WERI-Rb-1 (cell line): ENCODE measurements around the gene ASB1.

ENCODE experiments used
- DNase-seq: peaks from one replicate; pipeline ENCODE4 v3.0.0-alpha.2; 2020
- H3K27ac ChIP-seq: fragments of 250-450 bp; sonication (Bioruptor Pico); 2 replicates; pipeline ENCODE4 v1.5.1; 2020; ENCODE audit warnings: mild to moderate bottlenecking, moderate library complexity
- H3K27me3 ChIP-seq: fragments of 250-450 bp; sonication (Bioruptor Pico); 2 replicates; pipeline ENCODE4 v1.5.1; 2021; ENCODE audit warnings: mild to moderate bottlenecking, low read depth, moderate library complexity; ENCODE audit not compliant: insufficient read depth, severe bottlenecking
- H3K36me3 ChIP-seq: fragments of 250-450 bp; sonication (Bioruptor Pico); 2 replicates; pipeline ENCODE4 v1.5.1; 2020; ENCODE audit warnings: mild to moderate bottlenecking, moderate library complexity
- H3K4me3 ChIP-seq: 2 replicates; pipeline ENCODE4 v1.5.1; 2011; ENCODE audit warnings: low read depth, mild to moderate bottlenecking, control low read depth, low read length
- H3K9me3 ChIP-seq: fragments of 250-450 bp; sonication (Bioruptor Pico); 2 replicates; pipeline ENCODE4 v1.5.1; 2021; ENCODE audit warnings: mild to moderate bottlenecking, moderate library complexity; ENCODE audit not compliant: severe bottlenecking
- TF ChIP-seq, protein P1 (sequence below): IDR thresholded peaks from 2 replicates; pipeline ENCODE4 v1.5.1; 2011; ENCODE audit warnings: low read depth, mild to moderate bottlenecking, control low read depth, inconsistent platforms, low read length

The ASB1 gene

DNA sequence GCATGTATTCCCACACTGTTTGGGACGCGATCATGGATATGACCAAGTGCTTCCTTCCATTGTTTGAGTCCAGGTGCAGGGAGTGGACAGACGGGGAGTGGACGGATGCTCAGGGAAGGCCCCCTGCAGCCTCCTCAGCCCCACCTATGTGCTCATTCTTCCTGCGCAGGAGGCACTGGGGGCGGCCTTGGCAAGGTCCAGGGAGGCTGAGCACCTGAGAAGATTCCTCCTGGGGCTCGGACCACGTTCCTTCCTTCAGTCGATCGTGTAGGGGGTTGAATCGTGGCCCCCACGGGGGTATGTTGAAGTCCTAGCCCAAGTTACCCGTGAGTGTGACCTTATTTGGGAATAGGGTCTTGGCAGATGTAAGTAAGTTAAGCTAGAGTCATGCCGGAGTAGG lies 60.4 kb downstream of the ASB1 start:
- peaks cover 32% of the 10 kb centered on the region for H3K27me3 ChIP-seq
- H3K36me3 ChIP-seq: no peaks in the 10 kb centered on the region
- H3K4me3 ChIP-seq: no peak overlapping the region
- H3K9me3 ChIP-seq: no peaks in the 10 kb centered on the region
- H3K27ac ChIP-seq: no peak overlapping the region
- no peak for DNase-seq
- TF ChIP-seq, protein P1, sequence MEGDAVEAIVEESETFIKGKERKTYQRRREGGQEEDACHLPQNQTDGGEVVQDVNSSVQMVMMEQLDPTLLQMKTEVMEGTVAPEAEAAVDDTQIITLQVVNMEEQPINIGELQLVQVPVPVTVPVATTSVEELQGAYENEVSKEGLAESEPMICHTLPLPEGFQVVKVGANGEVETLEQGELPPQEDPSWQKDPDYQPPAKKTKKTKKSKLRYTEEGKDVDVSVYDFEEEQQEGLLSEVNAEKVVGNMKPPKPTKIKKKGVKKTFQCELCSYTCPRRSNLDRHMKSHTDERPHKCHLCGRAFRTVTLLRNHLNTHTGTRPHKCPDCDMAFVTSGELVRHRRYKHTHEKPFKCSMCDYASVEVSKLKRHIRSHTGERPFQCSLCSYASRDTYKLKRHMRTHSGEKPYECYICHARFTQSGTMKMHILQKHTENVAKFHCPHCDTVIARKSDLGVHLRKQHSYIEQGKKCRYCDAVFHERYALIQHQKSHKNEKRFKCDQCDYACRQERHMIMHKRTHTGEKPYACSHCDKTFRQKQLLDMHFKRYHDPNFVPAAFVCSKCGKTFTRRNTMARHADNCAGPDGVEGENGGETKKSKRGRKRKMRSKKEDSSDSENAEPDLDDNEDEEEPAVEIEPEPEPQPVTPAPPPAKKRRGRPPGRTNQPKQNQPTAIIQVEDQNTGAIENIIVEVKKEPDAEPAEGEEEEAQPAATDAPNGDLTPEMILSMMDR: no peak

DNA sequence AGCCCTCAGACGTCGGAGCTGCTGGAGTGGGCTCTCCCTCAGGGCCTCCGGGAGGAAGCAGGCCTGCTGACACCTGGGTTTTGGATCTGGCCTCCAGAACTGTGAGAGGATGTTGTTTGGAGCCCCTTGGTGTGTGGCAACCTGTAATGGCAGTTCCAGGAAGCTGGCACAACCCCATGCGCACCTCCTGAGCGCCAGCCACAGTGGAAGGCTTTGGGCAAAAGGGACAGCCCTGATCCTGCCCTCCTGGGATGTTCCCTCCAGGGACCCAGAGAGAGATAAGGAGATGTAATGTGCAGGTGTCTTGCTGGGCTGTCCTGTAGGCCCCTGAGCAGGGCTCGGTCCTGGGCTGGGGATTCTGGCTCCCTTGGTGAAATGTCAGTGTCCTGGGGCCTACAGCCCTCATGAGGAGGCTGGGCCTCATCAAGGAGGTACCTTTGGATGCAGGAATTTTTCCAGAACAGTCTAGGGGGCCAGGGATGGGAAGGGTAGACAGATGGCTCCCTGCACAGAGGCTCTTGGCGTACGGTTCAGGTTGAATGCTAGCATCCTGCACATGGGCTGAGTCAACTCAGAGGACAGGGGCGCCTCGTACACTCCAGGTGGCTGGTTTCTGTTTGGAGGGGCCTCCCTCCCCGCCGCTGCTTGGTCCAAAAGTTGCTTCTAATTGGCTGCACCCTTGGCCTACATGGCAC lies 61.1 kb downstream of the ASB1 start:
- DNase-seq: no peak
- no peaks in the 10 kb centered on the region for H3K9me3 ChIP-seq
- no peak overlapping the region for H3K27ac ChIP-seq
- no peaks in the 10 kb centered on the region for H3K36me3 ChIP-seq
- peaks cover 39% of the 10 kb centered on the region for H3K27me3 ChIP-seq
- H3K4me3 ChIP-seq: no peak overlapping the region
- TF ChIP-seq, protein P1: no peak

DNA sequence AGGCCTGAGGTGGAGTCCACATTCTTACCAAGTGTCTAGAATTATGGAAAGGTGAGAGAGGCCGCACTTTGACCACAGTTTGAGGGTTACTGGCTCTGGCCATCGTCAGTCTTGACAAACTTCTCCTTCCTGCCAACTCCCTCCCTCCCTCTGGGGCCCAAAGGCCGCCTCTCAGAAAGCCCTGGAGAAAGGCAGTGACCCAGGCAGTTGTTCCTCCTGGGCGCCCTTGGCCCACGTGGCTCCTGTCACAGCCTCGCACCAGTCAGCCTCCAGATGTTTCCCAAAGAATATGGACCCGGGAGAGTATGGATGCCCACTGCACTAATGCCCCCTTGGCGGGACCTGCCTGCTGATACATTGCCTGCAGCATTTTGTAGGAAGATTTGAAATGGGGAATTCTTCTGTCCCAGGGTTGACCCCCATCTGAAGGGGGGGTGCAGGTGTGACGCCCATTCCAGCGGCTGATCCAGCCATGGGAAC lies 61.7 kb downstream of the ASB1 start:
- no peaks in the 10 kb centered on the region for H3K9me3 ChIP-seq
- TF ChIP-seq, protein P1: no peak
- no peak overlapping the region for H3K4me3 ChIP-seq
- H3K36me3 ChIP-seq: no peaks in the 10 kb centered on the region
- peaks cover 45% of the 10 kb centered on the region for H3K27me3 ChIP-seq
- no peak overlapping the region for H3K27ac ChIP-seq
- DNase-seq: no peak

DNA sequence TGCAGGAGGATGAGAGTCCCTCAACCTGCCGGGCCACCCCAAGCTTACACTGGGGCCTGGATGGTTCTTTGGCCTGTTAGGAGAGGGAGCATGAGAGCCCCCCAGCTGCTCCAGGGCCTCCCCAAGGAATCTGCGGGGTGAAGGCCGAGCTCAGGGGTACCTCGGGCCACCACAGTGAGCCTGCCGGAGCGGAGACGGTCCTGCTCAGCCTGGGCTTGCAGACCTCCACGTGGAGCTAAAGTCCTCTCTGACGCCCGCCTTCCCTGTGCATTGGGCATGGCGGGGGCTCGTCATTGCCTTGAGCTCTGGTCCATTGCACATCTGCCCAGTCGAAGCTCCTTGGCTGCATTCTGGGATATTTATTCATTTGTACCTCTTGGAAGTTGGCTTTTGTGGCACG lies 62.7 kb downstream of the ASB1 start:
- Histone ChIP-seq H3K27me3 (peaks cover 53% of the 10 kb centered on the region), H3K36me3 (no peaks in the 10 kb centered on the region), H3K27ac (no peak overlapping the region), H3K9me3 (no peaks in the 10 kb centered on the region), H3K4me3 (no peak overlapping the region)
- TF ChIP-seq, protein P1: no peak
- no peak for DNase-seq

DNA sequence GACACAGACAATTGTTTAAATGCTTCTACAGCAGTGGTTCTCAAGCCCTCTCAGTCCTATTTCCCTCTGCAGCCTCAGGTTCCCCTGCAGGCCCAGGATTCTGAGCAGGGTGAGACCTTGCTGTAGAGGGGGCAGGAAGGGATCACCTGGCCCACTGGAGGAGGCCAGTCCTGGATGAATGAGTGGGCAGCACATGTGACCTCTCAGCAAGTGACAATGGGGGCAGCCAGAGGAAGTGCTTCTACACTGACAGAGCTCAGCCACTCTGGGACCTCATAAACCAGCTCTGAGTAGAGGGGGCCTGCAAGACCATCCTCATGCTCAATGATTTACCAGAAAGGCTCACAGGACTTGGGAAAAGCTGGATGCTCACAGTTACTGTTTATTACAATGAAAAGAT lies 63.2 kb downstream of the ASB1 start:
- Histone ChIP-seq H3K9me3 (no peaks in the 10 kb centered on the region), H3K27ac (no peak overlapping the region), H3K4me3 (no peak overlapping the region), H3K27me3 (peaks cover 56% of the 10 kb centered on the region), H3K36me3 (no peaks in the 10 kb centered on the region)
- no peak for DNase-seq
- TF ChIP-seq, protein P1: no peak

DNA sequence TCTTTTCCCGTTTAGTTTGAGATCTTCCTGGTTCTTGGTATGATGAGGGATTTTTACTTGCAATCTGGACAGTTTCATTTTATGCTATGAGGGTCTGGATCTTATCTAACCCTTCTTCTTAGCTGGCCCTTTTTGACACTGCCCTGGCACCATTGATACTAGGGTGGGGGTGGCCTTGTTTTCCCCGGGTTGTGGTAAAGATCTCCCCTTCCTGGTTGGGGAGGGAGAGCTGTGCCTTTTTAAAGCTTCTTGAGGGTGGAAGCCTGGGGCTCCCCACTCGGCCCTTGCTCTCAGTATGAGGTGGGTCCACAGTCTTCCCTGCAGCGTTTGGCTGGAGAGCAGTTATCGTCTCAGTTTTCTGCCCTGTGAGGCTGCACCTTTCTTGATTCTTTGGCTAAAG lies 66.1 kb downstream of the ASB1 start:
- H3K4me3 ChIP-seq: no peak overlapping the region
- H3K27me3 ChIP-seq: peaks cover 62% of the 10 kb centered on the region
- H3K9me3 ChIP-seq: no peaks in the 10 kb centered on the region
- H3K27ac ChIP-seq: no peak overlapping the region
- no peak for DNase-seq
- TF ChIP-seq, protein P1: no peak
- no peaks in the 10 kb centered on the region for H3K36me3 ChIP-seq
